ENCODE measurements around the gene GRIP2.

DNA sequence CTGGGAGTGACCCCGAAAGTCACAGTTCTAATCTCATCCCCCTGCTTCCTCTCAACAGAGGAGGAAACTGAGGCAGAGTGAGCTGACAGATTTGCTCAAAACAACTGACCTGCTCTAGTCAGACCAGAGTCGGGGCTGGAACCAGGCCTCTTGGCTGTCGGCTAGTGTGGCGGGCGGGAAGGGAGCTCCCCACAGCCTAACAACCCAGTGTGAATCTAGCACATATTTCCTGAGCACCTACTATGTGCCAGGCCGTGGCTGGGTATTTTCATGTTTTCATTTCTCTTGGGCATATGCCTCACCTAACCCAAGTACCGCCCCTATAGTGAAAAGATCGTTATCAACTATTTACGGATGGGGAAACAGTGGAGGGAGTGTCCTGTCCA, 27.2 kb downstream of the GRIP2 start:
- TF ChIP-seq, protein P1, sequence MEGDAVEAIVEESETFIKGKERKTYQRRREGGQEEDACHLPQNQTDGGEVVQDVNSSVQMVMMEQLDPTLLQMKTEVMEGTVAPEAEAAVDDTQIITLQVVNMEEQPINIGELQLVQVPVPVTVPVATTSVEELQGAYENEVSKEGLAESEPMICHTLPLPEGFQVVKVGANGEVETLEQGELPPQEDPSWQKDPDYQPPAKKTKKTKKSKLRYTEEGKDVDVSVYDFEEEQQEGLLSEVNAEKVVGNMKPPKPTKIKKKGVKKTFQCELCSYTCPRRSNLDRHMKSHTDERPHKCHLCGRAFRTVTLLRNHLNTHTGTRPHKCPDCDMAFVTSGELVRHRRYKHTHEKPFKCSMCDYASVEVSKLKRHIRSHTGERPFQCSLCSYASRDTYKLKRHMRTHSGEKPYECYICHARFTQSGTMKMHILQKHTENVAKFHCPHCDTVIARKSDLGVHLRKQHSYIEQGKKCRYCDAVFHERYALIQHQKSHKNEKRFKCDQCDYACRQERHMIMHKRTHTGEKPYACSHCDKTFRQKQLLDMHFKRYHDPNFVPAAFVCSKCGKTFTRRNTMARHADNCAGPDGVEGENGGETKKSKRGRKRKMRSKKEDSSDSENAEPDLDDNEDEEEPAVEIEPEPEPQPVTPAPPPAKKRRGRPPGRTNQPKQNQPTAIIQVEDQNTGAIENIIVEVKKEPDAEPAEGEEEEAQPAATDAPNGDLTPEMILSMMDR (conservative IDR thresholded peaks at IDR 0.05 in 1 of 2, IDR thresholded peaks at IDR 0.05 in 1 of 2; ENCODE audit: extremely low read depth in 1 of 2, insufficient read depth in 1 of 2, low read depth in 1 of 2, low read length in 2 of 2) = no peak
- no peak for TF ChIP-seq EZH2 (IDR thresholded peaks at IDR 0.05; ENCODE audit: borderline replicate concordance, low read length)

All from mammary epithelial cell (primary cell).